Activated CD4-positive, alpha-beta T cell treated with anti-CD3 and anti-CD28 coated beads, Interleukin-2, amount 50 U/mL, for 16 hours (primary cell): ENCODE measurements around the gene RUNDC1.

Experiments
- DNase-seq: peaks from one replicate; pipeline ENCODE4 v3.0.0-alpha.2; 2020

The RUNDC1 gene

DNA sequence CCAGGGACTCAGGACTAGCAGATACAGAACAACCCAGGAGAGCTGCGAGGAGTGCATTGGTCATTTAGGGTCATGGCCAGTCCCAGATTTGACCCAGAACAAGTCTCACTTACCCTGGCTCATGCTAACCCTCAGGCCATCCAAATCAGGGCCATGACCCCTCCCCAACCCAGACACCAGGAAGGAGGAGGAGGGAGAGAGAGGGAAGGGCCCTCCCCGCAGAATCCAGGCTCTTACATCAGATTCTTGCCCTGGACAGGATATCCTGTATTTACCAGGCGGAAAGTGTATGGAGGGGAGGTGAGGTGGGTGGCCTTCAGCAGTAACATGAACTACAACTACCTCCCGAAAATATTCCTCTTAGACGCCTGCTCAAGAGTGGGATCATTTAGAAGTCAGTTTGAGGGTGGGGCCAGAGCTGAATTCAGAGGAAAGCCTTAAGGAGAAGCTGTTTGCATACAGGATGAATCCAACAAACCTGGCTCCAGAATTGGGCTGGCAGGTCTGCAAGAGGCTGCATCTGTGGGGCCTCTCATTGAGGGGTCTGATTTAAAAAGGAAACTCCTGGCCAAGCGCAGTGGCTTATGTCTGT, 39.8 kb downstream of the RUNDC1 start:
- no peak for DNase-seq

DNA sequence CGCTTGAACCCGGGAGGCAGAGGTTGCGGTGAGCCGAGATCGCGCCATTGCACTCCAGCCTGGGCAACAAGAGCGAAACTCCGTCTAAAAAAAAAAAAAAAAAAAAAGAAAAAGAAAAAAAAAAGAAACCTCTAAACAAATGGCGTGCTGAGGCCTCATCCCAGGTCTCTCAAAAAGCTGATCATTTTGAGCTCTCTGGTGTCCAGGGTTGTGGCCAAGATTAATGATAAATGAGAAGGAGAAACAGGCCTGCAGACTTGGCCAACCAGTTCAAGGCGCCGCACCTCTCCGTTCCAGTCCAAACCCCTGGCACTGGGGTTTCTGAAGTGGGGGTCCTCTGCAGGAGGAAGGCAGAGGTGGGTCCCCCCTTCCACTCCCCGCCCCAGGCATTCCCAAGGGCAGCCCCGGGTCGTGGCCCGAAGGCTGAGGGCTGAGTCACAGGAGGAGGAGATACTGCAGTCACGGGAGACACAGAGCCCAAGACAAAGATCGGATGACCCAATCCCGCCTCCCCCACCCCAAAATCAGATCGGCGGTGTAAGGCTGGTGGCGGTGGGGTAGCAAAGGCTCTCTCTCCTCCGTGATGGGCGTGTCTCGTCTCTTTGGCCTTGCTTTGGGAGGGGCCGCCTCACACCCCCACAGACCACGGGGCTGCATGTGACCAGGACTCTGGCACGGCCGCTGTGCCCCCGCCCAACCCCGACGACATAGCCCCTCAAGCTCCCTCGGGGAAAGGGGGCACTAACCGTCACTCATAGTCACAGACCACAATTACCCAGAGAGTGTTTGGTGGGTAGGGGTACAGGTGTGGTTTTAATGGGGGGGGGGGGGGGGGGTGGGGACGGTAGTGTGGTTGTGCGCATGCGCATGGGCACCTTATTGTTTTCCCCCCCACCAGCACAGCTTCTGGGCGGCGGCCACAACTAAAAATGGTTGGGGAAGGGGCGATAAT, 40.7 kb downstream of the RUNDC1 start:
- no peak for DNase-seq

DNA sequence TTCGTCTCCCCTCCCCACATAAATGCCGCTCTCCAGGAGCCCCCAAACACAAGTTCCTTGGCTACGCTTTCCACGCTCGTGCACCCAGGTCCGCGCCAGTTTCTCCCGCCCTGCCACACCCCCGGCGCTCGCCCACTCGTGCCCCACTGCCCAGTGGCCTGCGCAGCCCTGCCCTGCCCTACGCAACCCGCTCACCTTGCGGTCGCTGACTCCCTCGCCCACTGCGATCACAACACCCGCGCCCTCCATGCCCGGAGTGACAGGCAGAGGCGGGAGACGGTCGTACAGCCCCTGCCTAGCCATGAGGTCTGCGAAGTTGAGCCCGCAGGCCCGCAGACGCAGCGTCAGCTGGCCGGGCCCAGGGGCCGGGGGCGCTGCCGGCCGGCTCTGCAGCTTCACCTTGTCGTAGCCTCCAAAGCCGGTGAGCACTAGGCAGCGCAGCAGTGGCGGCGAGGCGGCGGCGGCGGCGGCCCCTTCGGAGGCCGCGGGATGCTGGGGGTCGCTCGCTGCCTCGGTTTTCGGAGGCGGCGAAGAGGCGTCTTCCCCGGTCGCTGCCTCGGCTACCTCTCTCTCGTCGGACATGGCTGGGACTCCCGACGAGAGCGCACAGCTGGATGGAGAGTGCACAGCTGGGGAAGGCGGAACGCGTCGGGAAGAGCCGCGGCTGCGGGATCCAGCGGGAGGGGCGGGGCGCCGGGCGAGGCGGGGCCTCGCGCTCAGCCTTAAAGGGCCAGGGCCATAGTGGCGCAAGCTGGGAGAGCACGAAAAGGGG, 41.6 kb downstream of the RUNDC1 start, which contains the start of gene VAT1:
Gene VAT1, minus strand, starts transcription at position 645 of the 772 bp plus-strand sequence. Its CDS starts 63 bp downstream, at position 582.
- peak; percentile 61 for DNase-seq

DNA sequence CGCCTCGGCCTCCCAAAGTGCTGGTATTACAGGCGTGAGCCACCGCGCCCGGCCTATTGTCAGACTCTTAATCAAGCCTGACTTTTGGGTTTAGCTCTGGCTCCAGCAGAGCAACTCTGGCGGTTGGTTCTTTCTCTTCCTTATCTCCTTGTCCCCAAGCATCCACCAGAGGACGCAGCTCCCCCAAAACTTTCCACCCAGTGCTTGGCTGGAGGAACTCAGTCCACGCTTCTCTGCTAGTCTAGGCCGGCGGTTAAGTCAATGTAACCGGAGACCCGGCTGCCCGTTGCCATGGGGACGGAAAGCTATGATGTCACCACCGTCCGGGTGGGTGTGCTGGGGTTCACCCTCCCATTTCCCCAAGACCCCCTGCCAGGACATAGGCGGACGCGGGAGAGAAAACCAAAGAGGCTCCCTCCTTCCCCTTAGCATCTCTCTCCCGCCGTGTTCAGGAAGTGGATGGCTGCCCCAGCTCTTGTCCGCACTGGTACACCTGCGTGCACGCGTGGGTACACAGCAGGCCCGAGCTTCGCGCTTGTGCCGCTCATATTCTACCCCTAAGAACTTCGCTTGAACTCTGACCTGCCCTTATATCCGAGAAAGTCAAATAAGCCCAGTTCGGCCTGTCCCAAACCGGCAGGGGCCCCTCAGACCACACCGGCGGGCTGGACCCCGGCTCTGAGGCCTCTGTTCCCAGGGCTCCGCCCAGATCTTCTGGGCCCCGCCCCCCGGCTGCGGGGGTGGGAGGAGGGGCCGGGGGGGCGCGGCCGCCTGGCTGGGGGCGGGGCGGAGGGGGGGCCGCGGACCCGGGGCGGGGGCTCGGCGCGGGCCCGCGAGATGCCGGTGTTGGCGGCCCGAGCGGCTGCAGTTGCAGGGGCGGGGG, 44.3 kb downstream of the RUNDC1 start, which contains the start of gene RND2:
Gene RND2, plus strand, starts transcription at position 825 of the 883 bp plus-strand sequence. CDS start 117 bp downstream, outside the sequence.
- DNase-seq = peak; percentile 74

DNA sequence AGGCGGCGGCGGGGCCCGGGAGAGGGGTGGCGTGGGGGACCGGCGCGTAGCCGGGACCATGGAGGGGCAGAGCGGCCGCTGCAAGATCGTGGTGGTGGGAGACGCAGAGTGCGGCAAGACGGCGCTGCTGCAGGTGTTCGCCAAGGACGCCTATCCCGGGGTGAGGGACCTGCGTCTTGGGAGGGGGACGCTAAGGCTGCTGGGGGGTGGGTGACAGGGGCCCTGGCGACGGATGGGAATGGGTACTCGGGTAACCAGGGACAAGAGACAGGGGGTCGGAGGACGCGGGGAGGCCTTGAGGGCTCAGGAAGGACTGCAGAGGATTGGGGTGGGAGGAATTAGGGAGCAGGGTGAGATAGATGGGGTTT, 44.9 kb downstream of the RUNDC1 start:
- DNase-seq = no peak

DNA sequence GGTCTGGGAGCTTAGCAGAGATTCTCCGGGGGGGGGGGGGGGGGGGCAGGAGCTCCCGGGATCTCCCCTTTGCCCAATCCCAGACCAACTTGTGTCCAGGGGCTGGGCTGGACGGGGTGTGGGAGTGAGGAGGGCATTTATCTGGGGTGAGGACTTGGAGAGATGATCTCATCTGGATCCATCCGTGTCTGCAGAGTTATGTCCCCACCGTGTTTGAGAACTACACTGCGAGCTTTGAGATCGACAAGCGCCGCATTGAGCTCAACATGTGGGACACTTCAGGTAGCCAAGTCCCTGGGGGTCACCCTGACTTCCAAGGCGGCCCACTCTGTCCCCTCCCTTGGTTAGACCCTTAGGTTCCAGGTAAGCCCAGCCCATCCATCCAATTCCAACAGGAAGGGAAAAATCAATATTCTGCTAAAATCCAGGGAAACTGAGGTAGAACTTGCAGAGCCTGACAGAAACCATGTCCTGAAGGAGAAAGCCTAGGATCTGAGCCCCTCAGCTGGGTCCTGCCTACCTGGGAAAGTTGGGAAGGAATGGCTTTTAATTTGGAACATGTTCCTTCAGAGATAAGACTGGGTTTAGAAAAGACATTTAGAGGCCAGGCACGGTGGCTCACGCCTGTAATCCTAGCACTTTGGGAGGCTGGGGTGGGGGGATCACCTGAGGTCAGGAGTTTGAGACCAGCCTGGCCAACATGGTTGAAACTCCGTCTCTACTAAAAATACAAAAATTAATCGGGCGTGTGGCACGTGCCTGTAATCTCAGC, 45.6 kb downstream of the RUNDC1 start:
- DNase-seq = no peak

DNA sequence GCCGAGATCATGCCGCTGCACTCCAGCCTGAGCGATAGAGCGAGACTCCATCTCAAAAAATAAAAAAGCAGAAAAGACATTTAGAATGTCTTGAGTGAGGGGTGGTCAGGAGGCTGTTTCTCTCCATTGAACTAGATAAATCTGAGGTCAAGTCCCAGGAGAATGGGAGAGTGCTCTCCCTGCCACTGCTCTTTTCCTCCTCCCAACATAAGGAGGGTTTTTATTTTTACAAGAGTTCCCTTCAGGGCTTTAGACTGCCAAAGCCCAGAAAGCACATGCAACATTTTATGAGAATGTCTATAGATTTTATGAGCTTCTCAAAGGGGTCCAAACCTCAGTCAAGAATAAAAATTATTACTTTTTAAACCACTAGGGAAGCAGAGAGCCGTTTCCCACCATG, 46.2 kb downstream of the RUNDC1 start:
- DNase-seq = no peak

DNA sequence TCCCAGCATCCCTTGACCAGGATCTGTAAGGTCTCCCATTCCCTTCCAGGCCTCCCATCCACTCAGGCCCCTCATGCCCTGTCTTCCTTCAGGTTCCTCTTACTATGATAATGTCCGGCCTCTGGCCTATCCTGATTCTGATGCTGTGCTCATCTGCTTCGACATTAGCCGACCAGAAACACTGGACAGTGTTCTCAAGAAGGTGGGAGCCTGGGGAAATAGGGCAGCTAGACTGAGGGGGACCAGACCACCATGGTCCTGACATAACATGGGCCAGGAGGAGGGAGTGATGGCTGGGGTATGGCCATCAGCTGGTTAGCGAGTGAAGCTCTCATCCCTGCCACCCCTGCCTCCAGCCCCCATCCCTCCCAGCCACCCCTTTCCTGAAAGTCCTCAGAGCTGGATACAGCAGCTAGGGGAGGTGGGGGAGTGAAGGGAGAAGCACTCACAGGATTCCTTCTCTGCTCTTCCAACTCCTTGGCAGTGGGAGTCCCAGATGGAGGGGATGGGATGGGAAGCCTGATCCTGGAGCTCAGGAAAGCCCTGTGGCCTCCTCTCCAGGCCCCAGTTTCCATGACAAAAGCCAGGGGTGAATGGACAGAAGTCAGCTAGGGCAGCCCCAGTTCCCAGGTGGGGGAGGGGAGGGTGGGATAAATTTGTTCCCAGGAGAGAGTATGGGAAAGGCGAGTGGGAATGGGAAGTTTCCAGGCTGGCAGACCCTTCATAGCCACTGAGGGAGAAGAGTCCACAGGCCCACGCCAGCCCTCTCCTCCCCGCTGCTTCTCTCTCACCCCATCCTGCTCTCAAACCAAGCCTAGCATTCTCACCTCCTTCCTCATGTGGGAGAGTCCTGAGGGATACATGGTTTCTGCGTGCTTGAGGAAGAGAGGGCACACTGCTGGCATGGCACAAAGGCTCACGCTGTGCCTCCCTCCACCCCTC, 47.0 kb downstream of the RUNDC1 start:
- DNase-seq = no peak

DNA sequence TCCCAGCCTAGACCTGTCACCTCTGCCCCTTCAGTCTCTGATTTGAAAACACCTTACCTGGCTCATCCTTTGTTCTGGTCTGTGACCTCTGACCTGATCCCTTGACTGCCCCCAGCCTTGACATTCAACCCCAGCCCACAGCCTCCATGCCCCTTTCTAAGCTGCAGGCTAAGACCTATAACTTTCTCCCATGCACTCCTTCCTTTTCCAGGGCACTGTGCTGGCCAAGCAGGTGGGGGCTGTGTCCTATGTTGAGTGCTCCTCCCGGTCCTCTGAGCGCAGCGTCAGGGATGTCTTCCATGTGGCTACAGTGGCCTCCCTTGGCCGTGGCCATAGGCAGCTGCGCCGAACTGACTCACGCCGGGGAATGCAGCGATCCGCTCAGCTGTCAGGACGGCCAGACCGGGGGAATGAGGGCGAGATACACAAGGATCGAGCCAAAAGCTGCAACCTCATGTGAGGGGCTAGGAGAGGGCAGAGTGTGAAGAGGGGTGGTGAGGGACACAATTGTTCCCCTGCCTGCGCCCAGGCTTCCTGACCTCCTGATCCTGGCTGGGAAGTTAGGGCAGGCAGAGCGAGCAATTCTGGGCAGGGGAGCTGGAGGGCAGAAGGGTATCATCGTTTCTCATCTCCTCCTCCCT, 48.0 kb downstream of the RUNDC1 start:
- no peak for DNase-seq

DNA sequence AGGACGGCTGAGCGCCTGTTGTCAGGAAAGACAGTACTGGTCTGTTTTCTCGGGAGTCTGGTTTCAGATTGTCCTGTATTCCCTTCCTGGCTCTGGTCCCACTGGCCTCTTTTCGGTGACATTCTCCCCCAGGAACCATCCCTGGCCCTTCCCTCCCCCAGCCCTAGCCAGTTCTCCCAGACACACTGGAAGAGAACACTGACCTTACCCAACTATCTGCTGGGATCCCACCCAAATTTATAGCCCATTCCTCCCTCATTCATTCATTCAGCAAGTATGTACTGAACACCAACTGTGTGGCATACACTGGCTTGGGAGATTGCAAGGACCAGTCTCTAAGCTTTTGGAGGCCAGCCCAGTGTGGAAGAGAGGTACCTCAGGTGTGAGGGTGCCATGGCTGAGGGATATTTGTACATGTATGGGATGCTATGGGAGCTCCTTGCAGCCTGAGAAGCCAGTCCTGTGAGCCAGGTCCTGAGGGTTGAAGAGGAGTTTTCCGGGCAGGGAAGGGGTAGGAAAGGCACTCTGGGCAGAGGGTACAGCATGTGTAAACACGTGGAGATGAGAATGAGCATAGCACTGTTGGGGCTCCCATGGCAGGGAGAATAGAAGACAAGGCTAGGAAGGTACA, 49.9 kb downstream of the RUNDC1 start:
- DNase-seq = no peak

DNA sequence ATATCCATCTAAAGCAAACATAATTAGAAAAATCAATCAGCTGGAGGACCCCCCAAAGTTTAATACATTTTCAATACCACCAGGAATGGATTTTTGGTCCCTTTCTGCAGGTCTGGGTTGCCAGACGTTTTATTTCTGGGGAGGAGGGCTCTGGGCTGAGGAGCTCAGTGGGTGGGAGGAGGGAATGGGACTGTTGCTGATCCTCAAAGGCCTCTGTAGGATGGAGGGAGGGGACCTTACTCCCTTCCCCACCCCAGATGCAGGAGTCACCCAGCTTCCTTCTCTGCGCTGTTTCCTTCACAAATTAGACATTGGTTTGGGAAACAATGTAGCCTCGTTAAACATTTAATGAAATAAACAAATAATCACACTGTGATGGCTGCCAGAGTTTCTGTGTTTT, 51.3 kb downstream of the RUNDC1 start:
- DNase-seq = no peak

DNA sequence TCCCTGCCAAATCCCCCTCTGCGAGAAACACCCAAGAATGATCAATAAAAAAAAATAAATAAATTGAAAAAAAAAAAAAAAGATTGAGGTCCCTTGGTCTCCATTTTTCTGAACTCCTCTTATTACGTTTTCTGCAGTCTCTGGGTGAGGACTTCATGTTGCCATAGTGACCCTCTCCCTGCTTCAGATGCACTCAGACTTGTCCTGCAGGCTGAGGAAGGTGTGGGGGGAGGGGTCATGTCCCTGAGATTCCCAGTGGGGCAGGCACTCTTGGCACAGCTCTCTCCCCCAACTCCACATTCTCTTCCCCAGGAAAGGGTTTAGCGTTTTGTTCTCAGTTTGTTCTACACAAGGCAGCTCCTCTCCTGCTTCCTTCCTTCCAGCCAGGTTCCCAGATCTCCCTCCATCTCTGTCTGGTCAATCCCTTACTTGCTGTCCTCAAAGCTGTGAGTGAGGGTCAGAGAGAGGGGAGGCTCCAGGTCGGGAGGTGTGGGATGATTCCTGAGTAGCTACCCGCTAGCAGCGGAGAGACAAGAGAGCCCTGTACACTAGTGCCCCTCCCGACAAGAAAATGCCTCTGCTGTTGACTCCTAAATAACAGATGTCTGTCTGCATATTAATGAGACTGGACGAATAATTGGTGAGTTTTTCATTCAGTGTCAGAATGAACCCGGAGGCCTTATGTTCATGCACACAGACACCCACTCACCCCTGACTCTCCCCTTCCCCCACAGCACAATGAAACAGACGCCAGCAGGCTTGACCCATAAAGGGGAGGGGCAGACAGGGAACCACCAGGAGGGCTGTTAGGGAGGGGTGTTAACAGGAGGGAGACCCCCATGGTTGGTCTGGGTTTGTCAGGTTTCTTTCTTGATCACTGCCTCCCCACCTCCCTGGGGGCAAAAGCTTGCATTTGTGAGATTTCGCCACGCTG, 53.9 kb downstream of the RUNDC1 start:
- DNase-seq = no peak

DNA sequence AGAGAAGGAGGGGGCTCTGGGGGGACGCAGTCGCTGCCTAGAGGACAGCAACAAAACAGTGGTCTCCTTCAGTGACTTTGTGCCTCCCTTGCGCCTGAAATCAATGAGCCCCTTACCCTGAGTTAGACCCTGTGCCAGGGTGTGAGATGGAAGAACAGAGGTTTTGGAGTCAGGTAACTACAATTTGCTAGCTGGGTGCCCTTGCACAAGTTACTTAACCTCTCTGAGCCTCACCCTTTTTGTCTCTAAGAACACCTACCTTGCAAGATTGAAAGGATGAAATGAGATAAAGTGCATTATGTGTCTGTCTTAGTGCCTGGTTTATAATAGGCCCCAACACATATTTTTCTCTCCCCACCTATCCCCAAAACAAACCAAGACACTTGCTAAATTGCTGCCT, 54.5 kb downstream of the RUNDC1 start:
- DNase-seq = no peak

DNA sequence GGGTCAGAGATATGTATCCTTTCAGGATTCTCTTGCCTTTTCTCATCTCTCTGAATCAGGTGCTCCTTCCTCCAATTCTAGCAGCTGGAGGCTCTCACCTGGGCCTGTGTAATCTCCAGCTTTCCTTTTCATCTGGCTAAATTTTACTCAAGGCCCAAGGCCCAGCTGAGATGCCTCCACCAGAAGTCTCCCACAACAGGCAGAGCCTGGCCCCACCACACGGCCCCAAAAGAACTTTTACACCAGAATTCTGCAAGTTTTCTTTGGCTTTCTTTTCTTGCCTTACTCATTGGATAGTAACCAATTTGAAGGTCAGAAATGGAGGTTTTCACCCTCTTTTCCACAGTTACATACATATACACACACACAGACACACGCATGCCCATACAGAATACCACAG, 59.3 kb downstream of the RUNDC1 start:
- DNase-seq = no peak

DNA sequence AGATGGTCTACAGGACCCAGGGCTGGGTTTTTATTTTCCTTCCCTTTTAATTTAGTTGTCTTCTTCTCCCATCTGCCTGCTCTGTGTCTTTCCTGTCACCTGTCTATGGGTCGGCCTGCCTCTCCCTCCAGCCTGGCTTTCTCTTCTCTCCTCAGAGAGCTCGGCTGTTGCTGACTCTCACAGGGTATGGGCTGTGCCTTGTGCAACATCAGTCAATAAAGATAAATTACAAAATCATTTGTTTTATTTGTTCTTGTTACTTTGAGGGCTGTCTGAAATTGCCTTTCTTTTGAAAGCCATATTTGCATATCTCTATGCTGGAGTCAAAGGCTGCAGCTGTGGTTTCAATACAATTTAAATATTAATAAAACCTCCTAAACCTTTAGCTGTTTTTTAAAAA, 60.3 kb downstream of the RUNDC1 start:
- DNase-seq = no peak

DNA sequence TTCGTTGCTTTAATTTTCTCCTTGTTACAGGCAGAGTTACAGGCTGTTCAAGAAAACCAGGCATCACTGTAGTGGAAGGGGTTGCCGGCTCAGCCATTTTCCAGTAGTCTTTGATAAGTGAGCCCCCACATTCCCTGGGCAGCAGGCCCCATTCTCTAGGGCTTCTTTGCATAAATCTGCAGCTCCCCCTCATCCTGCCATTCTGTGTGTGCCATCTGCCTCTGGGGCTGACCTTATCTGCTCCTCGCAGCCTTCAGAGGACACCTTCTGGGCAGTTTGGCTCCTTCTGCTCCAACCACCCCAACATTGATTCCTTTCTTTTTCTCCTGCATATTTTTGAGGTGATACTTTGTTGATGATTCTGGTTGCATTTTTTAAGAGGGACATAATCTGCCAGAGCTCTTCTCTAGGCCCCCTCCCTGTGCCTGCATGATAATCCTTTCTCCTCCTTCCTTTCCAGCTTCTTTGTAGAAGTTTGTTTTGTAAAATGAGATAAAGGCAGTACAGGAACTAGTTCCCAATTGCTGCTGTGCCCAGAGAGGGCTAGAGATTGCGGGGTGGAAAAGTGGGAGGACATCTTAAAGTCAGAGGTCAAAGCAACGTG, 61.8 kb downstream of the RUNDC1 start:
- no peak for DNase-seq
